Measurements from ENCODE around the gene PCDHA7. TPM values are rescaled to one million over a fixed set of nuclear protein-coding genes. Genes with fewer than 3 reads are reported as not detected.

Gene PCDHA7
- polyA plus RNA-seq, 1 experiment = 0.09 TPM

DNA sequence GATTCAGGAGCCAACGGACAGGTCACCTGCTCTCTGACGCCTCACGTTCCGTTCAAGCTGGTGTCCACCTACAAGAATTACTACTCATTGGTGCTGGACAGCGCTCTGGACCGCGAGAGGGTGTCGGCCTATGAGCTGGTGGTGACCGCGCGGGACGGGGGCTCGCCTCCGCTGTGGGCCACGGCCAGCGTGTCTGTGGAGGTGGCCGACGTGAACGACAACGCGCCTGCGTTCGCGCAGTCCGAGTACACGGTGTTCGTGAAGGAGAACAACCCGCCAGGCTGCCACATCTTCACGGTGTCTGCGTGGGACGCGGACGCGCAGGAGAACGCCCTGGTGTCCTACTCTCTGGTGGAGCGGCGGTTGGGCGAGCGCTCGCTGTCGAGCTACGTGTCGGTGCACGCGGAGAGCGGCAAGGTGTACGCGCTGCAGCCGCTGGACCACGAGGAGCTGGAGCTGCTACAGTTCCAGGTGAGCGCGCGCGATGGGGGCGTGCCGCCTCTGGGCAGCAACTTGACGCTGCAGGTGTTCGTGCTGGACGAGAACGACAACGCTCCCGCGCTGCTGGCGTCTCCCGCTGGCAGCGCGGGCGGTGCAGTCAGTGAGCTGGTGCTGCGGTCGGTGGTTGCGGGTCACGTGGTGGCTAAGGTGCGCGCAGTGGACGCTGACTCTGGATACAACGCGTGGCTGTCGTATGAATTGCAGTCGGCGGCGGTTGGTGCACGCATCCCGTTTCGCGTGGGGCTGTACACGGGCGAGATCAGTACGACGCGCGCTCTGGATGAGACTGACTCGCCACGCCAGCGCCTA is 23.3 kb downstream of the PCDHA7 start:
- Histone ChIP-seq H3K27me3 (ENCODE audit: control insufficient read depth, insufficient read depth, low read length) (no peaks in the 10 kb centered on the region), H3K27ac (ENCODE audit: low read depth, low read length) (no peak overlapping the region), H3K9me3 (ENCODE audit: control insufficient read depth, insufficient read depth, low read length) (peaks cover 40% of the 10 kb centered on the region), H3K4me3 (ENCODE audit: low read depth, low read length) (no peak overlapping the region)
- no peak for DNase-seq (ENCODE audit: low read depth, low spot score)
- CTCF ChIA-PET = no interaction called here
- POLR2A ChIA-PET = no interaction called here
- TF ChIP-seq, protein P1, sequence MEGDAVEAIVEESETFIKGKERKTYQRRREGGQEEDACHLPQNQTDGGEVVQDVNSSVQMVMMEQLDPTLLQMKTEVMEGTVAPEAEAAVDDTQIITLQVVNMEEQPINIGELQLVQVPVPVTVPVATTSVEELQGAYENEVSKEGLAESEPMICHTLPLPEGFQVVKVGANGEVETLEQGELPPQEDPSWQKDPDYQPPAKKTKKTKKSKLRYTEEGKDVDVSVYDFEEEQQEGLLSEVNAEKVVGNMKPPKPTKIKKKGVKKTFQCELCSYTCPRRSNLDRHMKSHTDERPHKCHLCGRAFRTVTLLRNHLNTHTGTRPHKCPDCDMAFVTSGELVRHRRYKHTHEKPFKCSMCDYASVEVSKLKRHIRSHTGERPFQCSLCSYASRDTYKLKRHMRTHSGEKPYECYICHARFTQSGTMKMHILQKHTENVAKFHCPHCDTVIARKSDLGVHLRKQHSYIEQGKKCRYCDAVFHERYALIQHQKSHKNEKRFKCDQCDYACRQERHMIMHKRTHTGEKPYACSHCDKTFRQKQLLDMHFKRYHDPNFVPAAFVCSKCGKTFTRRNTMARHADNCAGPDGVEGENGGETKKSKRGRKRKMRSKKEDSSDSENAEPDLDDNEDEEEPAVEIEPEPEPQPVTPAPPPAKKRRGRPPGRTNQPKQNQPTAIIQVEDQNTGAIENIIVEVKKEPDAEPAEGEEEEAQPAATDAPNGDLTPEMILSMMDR (IDR thresholded peaks at IDR 0.05; ENCODE audit: low read depth, low read length) = no peak

DNA sequence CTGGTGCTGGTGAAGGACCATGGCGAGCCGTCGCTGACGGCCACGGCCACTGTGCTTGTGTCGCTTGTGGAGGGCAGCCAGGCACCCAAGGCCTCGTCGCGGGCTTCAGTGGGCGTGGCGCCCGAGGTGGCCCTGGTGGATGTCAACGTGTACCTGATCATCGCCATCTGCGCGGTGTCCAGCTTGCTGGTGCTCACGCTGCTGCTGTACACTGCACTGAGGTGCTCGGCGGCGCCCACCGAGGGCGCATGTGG is 23.8 kb downstream of the PCDHA7 start:
- no peak for DNase-seq (ENCODE audit: low read depth, low spot score)
- CTCF ChIA-PET = no interaction called here
- Histone ChIP-seq H3K27ac (ENCODE audit: low read depth, low read length) (no peak overlapping the region), H3K4me3 (ENCODE audit: low read depth, low read length) (no peak overlapping the region), H3K27me3 (ENCODE audit: control insufficient read depth, insufficient read depth, low read length) (no peaks in the 10 kb centered on the region), H3K9me3 (ENCODE audit: control insufficient read depth, insufficient read depth, low read length) (peaks cover 43% of the 10 kb centered on the region)
- TF ChIP-seq, protein P1 (IDR thresholded peaks at IDR 0.05; ENCODE audit: low read depth, low read length) = no peak
- POLR2A ChIA-PET = no interaction called here

DNA sequence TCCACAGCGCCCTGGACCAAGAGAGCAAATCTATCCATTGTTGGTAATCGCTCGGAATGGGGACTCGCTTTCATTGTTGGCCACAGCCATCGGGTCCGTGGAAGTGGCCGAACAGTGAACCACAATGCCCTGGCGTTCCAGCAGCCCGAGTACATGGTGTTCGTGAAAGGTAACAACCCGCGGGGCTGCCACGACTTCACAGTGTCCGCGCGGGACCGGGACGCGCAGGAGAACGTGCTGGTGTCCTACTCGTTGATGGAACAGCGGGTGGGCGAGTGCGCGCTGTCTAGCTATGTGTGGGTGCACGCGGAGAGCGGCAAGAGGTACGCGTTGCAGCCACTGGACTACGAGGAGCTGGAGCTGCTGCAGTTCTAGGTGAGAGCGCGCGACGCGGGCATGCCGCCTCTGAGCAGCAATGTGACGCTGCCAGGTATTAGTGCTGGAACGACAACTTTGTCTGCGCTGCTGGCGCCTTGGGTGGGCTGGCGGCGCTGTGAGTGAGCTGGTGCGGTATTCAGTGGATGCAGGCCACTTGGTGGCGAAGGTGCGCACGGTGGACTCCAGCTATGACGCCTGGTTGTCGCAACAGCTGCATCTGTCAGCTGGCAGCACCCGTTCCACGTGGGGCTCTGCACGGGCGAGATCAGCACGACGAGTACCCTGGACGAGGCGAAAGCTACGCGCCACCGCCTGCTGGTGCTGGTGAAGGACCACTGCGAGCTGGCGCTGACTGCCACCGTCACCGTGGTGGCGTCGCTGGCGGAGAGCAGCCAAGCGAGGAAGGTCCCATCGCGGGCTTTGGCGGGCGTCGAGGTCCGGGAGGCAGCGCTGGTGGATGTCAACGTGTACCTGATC is 28.6 kb downstream of the PCDHA7 start:
- ChIA-PET POLR2A (no interaction called here), CTCF (no interaction called here)
- DNase-seq (ENCODE audit: low read depth, low spot score) = no peak
- Histone ChIP-seq H3K27ac (ENCODE audit: low read depth, low read length) (no peak overlapping the region), H3K27me3 (ENCODE audit: control insufficient read depth, insufficient read depth, low read length) (no peaks in the 10 kb centered on the region), H3K9me3 (ENCODE audit: control insufficient read depth, insufficient read depth, low read length) (peaks cover 33% of the 10 kb centered on the region), H3K4me3 (ENCODE audit: low read depth, low read length) (no peak overlapping the region)
- TF ChIP-seq, protein P1 (IDR thresholded peaks at IDR 0.05; ENCODE audit: low read depth, low read length) = no peak

DNA sequence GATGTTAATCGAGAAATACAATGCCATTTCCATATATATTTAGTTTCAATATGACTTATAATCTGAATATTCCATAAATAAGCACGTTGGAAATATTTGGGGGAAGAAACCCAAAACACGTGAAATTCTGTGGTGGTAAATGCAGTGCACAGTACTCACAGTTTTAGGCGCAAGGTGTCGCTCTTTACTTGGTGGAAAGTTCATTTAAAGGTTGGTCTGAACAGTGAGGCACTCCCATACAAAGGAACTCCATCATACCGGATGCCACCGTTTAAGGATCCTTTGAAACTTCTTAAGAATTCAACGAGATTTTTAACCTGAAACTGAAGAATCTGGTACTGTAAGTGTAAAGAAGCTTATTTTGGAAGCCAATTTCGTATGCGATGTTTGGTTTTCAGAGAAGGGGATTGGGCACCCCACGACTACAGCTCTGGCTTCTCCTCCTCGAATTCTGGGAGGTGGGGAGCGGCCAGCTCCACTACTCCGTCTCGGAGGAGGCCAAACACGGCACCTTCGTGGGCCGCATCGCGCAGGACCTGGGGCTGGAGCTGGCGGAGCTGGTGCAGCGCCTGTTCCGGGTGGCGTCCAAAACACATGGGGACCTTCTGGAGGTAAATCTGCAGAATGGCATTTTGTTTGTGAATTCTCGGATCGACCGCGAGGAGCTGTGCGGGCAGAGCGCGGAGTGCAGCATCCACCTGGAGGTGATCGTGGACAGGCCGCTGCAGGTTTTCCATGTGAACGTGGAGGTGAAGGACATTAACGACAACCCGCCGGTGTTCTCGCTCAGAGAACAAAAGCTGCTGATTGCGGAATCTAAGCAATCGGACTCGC is 34.9 kb downstream of the PCDHA7 start, which contains the start of gene PCDHA11:
Gene PCDHA11, plus strand, starts transcription at position 237 of the 834 bp plus-strand sequence. Its CDS starts 147 bp downstream, at position 384.
- no peak within 1 kb of the TSS for H3K4me3 ChIP-seq (ENCODE audit: low read depth, low read length)
- no peak within 1 kb of the TSS for H3K27ac ChIP-seq (ENCODE audit: low read depth, low read length)
- DNase-seq (ENCODE audit: low read depth, low spot score) = no peak
- no peaks in the 10 kb centered on the region for H3K27me3 ChIP-seq (ENCODE audit: control insufficient read depth, insufficient read depth, low read length)
- peaks cover 22% of the 10 kb centered on the region for H3K9me3 ChIP-seq (ENCODE audit: control insufficient read depth, insufficient read depth, low read length)
- POLR2A ChIA-PET = no interaction called here
- CTCF ChIA-PET = no interaction called here
- TF ChIP-seq, protein P1 (IDR thresholded peaks at IDR 0.05; ENCODE audit: low read depth, low read length) = no peak
